ENCODE data around the gene PLCXD3.

- TF ChIP-seq CTCF (IDR thresholded peaks at IDR 0.05 in 8 of 11, conservative IDR thresholded peaks at IDR 0.05 in 3 of 11) = no peak
- no peak for TF ChIP-seq POLR2AphosphoS5 (IDR thresholded peaks at IDR 0.05)
Observed at GRCh38 chr5:41374631-41375030, 135.8 kb downstream of the PLCXD3 start.

All from spleen (tissue), 7 donors.